GM19324 (cell line): ENCODE results near the gene UPK1A.

Experiments used
- ATAC-seq: cut with Tn5 transposase; IDR thresholded peaks from one replicate; pipeline ENCODE4 v1.9.1; 2021; ENCODE audit warnings: mild to moderate bottlenecking, moderate library complexity; ENCODE audit not compliant: unreplicated experiment, low FRiP score

Gene UPK1A

DNA sequence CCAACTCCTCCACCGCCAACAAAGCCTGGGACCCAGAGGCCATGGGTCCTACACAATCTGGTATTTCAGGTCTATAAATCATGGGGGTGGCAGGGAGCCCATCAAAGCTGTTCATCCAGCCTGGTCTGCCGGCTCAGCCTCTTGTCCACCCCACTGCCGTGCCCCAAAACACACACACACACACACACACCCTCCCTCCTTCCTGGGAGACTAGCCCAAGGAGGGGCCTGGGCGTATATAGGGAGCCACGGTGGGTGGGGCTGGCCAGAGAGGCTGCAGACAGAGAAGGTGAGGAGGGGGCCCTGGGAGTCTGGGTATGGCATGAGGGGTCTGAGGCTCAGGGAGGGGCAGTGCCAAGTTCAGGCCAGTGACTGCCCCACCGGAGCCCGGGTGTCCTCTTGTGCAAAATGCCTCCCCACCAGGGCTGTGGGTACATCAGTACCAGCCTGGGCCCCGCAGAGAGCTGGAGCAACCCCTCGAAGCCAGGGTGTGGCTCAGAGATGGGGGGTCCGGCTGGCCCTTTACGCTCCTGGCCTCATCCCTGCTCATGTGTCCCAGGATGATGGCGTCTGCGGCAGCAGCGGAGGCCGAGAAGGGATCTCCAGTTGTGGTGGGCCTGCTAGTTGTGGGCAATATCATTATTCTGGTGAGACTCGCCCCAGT, at the start of gene UPK1A:
TSS of gene UPK1A (plus strand) at position 267 of the 663 bp plus-strand sequence. CDS start at position 563, 296 bp downstream.
- no peak for ATAC-seq

DNA sequence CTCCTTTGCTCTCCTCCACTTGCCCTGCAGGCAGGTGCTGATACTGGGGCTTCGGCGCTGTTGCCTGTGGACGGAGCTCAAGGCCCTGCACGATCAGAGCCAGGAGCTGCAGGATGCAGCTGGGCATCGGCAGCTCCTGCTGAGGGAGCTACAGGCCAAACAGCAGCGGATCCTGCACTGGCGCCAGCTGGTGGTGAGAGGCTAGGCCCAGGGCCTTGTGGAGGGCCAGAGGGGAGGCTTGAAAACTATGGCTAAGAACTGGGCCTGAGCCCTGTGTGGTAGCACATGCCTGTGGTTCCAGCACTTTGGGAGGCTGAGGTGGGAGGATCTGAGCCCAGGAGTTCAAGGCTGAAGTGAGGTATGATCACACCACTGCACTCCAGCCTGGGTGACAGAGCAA, 47.5 kb upstream of the UPK1A start:
- no peak for ATAC-seq

- no peak for ATAC-seq
Measured at GRCh38 chr19:35619290-35619923, 46.9 kb upstream of the UPK1A start.

- ATAC-seq: no peak
Measured at GRCh38 chr19:35620001-35620400, 46.3 kb upstream of the UPK1A start.

- ATAC-seq: no peak
Measured at GRCh38 chr19:35621708-35622107, 44.6 kb upstream of the UPK1A start.

DNA sequence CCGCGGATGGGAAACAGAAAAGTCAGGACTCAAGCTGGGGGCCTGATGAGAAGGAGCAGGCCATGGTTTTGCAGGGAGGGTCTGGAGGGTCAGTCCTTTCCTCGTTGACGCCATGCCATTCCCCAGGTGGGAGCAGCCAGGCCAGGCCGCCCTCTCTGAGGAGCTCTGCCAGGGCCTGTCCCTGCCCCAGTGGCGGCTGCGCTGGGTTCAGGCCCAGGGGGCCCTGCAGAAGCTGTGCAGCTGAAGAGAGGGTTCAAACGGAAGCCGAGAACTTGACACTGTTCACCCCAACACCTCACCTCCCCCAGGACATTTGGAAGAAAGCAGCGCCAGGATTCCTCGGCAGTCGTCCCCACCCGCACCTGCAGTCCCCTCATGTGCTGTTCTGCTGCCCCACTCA, 43.6 kb upstream of the UPK1A start:
- no peak for ATAC-seq

DNA sequence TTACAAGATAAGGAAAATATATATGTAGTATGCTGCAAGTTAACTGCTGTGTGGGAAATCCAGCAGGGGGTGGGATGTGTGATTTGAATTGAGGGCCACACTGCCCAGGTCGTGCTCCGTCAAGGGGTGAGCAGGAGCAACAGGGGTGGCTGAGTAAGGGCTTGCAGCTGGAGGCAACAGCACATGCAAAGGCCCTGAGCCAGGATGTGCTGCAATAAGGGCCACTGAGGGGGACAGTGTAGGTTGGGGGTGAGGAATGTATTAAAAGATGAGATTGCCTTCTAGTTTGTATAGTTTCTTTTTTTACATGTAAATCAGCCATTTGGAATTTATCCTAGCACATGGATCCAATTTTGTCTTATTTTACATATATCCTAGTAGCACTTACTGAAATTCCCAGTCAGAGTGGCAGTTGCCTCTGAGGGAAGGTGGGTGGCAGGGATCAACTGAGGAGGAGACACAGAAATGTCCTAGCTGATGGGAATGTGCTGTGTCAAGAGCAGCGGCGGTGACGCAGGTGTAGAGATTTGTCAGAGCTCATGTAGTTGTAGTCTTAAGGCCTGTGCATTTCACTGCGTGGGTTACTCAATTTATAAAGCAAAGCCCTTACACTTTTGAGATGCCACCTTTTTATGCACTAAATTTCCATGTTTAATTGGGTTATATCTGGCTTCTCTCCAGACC, 42.8 kb upstream of the UPK1A start:
- no peak for ATAC-seq

- ATAC-seq: no peak
Measured at GRCh38 chr19:35628264-35628564, 38.1 kb upstream of the UPK1A start.

- ATAC-seq: peak; percentile 95
Measured at GRCh38 chr19:35628565-35629331, 37.6 kb upstream of the UPK1A start, which contains the start of gene RBM42. TSS of gene RBM42 (plus strand) at chr19:35629036. CDS start at chr19:35629154, 118 bp downstream.

- ATAC-seq: peak; percentile 4
Measured at GRCh38 chr19:35629332-35629633, 37.0 kb upstream of the UPK1A start.

DNA sequence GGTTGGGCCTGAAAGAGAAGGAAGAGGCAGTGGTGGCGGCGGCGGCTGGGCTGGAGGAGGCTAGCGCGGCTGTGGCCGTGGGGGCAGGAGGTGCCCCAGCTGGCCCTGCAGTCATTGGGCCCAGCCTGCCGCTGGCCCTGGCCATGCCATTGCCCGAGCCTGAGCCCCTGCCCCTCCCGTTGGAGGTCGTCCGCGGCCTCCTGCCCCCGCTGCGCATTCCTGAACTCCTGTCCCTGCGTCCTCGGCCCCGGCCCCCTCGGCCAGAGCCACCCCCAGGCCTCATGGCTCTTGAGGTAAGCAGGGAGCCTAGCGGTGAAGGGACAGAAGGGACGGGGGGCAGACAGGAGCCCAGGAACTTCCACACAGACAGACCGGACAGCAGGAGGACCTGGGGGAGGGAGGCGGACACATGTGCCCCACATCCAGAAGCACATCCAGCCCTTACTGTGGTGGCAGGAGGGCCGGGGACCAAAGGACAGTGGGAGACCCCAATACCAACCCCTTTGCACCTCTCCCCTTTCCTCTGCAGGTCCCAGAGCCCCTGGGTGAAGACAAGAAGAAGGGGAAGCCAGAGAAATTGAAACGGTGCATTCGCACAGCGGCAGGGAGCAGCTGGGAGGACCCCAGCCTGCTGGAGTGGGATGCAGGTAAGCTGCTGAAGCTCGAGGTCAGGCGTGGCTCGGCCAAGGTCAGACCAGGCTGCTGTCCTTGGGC, 32.4 kb upstream of the UPK1A start:
- ATAC-seq: no peak

DNA sequence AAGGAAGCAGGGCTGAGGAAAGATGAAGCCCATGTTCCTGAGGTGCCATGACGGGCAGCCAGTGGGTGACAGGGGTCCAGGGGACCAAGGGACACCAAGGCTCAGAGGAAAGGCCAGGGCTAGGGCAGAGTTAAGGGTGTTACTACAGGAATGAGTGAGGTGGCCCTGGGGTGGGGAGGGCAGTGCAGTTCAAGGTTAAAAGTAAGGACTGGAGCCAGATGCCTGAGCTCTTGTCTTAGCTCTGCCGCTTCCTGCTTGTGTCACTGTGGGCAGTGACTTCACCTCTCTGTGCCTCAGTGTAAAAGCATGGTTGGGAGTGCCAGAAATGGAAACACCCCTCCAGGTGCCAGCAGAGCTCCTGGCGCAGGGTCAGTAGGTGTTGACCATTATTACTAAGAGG, 29.7 kb upstream of the UPK1A start:
- no peak for ATAC-seq

DNA sequence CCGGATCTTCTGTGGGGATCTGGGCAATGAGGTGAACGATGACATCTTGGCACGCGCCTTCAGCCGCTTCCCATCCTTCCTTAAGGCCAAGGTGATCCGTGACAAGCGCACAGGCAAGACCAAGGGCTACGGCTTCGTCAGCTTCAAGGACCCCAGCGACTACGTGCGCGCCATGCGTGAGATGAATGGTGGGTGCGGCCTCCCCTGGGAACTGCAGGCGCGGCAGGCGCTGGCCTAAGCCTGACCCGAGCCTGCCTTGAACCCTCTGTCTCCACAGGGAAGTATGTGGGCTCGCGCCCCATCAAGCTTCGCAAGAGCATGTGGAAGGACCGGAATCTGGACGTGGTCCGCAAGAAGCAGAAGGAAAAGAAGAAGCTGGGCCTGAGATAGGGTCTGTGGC, 29.2 kb upstream of the UPK1A start:
- no peak for ATAC-seq

- no peak for ATAC-seq
Measured at GRCh38 chr19:35639321-35639639, 27.0 kb upstream of the UPK1A start.

DNA sequence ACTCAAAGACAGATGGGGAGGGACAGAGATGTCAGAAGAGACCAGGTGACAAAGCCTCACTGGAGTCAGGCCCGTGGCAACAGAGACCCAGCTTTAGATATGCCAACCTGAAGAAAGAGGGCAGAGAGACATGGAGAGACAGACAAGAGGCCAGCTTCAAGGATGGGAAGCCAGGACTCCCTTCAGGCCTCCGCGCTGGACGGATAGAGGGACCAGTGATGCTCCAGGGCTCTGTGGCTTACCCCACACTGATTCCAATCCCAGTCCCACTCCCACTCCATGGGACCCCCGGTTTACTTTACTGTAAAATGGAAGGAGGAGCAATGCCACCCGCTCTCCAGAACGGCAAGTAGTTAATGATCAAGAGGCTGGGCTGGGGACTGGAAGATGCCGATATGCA, 26.5 kb upstream of the UPK1A start:
- no peak for ATAC-seq

DNA sequence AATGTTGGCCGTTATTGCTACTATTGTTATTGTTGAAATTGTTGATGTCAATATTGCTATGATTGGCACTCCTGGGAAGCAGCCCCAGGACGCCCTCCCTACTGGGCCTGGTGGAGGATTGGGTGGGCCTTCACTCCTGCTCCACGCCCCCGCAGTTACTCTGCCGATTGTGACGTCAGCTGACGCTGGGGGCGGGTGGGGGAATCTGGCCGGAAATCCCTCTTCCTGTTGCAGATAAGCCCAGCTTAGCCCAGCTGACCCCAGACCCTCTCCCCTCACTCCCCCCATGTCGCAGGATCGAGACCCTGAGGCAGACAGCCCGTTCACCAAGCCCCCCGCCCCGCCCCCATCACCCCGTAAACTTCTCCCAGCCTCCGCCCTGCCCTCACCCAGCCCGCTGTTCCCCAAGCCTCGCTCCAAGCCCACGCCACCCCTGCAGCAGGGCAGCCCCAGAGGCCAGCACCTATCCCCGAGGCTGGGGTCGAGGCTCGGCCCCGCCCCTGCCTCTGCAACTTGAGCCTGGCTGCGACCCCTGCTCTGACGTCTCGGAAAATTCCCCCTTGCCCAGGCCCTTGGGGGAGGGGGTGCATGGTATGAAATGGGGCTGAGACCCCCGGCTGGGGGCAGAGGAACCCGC, 24.7 kb upstream of the UPK1A start, which contains the start of gene ETV2:
TSS of gene ETV2 (plus strand) at position 231 of the 637 bp plus-strand sequence. CDS start 716 bp downstream, outside the sequence.
- ATAC-seq: no peak

DNA sequence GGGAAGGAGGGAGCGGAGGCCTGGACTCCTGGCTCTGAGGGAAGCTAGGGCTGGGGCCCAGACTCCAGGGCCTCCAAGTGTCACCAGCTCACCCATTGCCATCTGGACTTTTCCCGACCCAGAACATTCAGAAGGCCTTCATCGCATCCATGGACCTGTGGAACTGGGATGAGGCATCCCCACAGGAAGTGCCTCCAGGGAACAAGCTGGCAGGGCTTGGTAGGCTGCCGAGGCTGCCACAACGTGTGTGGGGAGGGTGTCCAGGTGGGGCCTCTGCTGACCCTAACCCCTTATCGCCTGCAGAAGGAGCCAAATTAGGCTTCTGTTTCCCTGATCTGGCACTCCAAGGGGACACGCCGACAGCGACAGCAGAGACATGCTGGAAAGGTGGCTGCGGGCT, 24.0 kb upstream of the UPK1A start:
- no peak for ATAC-seq

DNA sequence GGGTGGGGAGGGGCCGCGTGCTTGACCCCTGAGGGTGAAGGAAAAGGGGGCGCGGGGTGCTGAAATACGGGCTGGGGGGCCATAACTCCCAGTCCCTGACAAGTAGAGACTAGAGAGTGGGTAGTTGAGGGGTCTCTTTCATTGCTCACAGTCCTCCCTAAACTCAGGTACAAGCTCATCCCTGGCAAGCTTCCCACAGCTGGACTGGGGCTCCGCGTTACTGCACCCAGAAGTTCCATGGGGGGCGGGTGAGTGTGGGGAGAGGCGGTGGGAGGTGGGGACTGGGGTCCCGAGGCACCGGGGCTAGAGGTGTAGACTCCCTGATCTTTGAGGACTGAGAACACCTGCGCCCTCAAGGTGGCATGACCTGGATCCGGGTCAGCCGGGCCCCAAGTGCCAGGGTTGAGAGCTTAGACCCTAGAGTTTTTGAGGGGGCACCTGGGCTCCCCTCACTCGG, 23.5 kb upstream of the UPK1A start:
- ATAC-seq: no peak

DNA sequence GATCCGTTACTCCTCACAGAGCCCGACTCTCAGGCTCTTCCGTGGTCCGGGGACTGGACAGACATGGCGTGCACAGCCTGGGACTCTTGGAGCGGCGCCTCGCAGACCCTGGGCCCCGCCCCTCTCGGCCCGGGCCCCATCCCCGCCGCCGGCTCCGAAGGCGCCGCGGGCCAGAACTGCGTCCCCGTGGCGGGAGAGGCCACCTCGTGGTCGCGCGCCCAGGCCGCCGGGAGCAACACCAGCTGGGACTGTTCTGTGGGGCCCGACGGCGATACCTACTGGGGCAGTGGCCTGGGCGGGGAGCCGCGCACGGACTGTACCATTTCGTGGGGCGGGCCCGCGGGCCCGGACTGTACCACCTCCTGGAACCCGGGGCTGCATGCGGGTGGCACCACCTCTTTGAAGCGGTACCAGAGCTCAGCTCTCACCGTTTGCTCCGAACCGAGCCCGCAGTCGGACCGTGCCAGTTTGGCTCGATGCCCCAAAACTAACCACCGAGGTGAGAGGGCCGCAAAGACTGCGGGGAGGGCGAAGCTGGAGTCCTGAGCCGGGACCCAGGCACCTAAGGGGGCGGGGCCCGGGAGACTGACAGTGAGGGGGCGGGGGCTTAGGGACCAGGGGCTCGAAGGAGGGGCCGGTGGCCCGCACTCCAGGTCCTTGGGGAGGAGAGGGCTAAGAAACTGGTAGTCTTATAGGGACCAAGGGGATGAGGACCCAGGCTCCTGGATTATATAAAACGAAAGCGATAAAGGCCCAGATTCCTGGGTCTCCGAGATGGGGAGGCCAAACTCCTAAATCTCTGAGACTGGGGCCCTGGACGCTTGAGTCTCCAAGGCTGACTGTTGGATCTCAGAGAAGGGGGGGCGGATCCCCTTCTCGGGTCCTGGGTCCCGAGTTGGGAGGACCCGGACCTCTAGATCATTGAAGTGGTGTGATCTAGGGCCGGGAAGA, 22.8 kb upstream of the UPK1A start:
- ATAC-seq: peak; percentile 38
